ENCODE measurements around the gene MCM3AP.

The MCM3AP gene

GRCh38 chr21:46285206-46285661 lies at the start of gene MCM3AP:
Gene MCM3AP (minus strand): TSS chr21:46285611. CDS start chr21:46285286, 325 bp downstream.
- DNase-seq (ENCODE audit: low read depth in 2 of 2): no peak

- DNase-seq (ENCODE audit: low read depth in 2 of 2): no peak
These were observed 49.1 kb upstream of the MCM3AP start for GRCh38 chr21:46334351-46335140.

- no peak for DNase-seq (ENCODE audit: low read depth in 2 of 2)
These were observed 44.4 kb upstream of the MCM3AP start for GRCh38 chr21:46329796-46330195.

GRCh38 chr21:46328151-46328550 lies 42.7 kb upstream of the MCM3AP start:
- no peak for DNase-seq (ENCODE audit: low read depth in 2 of 2)

- no peak for DNase-seq (ENCODE audit: low read depth in 2 of 2)
These were observed 42.3 kb upstream of the MCM3AP start for GRCh38 chr21:46327711-46328110.

- no peak for DNase-seq (ENCODE audit: low read depth in 2 of 2)
These were observed 40.8 kb upstream of the MCM3AP start for GRCh38 chr21:46326110-46326703.

- DNase-seq (ENCODE audit: low read depth in 2 of 2): peak; percentile 14 to 26
These were observed 39.9 kb upstream of the MCM3AP start for GRCh38 chr21:46325073-46325912.

- peak; percentile 86 to 89 for DNase-seq (ENCODE audit: low read depth in 2 of 2)
These were observed 39.1 kb upstream of the MCM3AP start for GRCh38 chr21:46324390-46325072.

GRCh38 chr21:46323710-46324389 lies 38.4 kb upstream of the MCM3AP start, which contains the start of the genes C21orf58 and PCNT:
Gene C21orf58 (minus strand): TSS chr21:46323870. CDS start chr21:46322738, 1,132 bp downstream.
Gene PCNT (plus strand): TSS chr21:46324156. CDS start chr21:46324229, 73 bp downstream.
- DNase-seq (ENCODE audit: low read depth in 2 of 2): peak; percentile 96

- no peak for DNase-seq (ENCODE audit: low read depth in 2 of 2)
These were observed 37.9 kb upstream of the MCM3AP start for GRCh38 chr21:46323227-46323709.

- DNase-seq (ENCODE audit: low read depth in 2 of 2): no peak
These were observed 37.2 kb upstream of the MCM3AP start for GRCh38 chr21:46322351-46323226.

- DNase-seq (ENCODE audit: low read depth in 2 of 2): no peak
These were observed 35.0 kb upstream of the MCM3AP start for GRCh38 chr21:46320331-46320801.

- no peak for DNase-seq (ENCODE audit: low read depth in 2 of 2)
These were observed 33.8 kb upstream of the MCM3AP start for GRCh38 chr21:46319186-46319585.

GRCh38 chr21:46318464-46318845 lies 33.0 kb upstream of the MCM3AP start:
- DNase-seq (ENCODE audit: low read depth in 2 of 2): no peak

GRCh38 chr21:46317710-46318463 lies 32.5 kb upstream of the MCM3AP start:
- DNase-seq (ENCODE audit: low read depth in 2 of 2): no peak

- no peak for DNase-seq (ENCODE audit: low read depth in 2 of 2)
These were observed 31.4 kb upstream of the MCM3AP start for GRCh38 chr21:46316708-46317324.

GRCh38 chr21:46314441-46315020 lies 29.1 kb upstream of the MCM3AP start:
- DNase-seq (ENCODE audit: low read depth in 2 of 2): no peak

- no peak for DNase-seq (ENCODE audit: low read depth in 2 of 2)
These were observed 27.5 kb upstream of the MCM3AP start for GRCh38 chr21:46312949-46313348.
